Keratinocyte (primary cell): ENCODE results near the gene CYFIP1.

Source experiments
- EZH2 ChIP-seq: IDR thresholded peaks from one replicate; pipeline ENCODE4 v1.6.1; 2012; ENCODE audit warnings: inconsistent platforms, mild to moderate bottlenecking, low read length, moderate library complexity
- TF ChIP-seq, protein P1 (sequence below), 3 experiments: IDR thresholded peaks in 1 of 3; conservative IDR thresholded peaks in 1 of 3; optimal IDR thresholded peaks in 1 of 3; 2 replicates in 2 of 3; 3 replicates in 1 of 3; pipeline versions ENCODE3 to v1.5.1; 2011; ENCODE audit warnings: low read length in 3 of 3, mild to moderate bottlenecking in 3 of 3, moderate library complexity in 2 of 3, control low read depth in 1 of 3, inconsistent platforms in 1 of 3; ENCODE audit not compliant: insufficient read depth in 2 of 3; ENCODE audit errors: extremely low read depth in 1 of 3

DNA sequence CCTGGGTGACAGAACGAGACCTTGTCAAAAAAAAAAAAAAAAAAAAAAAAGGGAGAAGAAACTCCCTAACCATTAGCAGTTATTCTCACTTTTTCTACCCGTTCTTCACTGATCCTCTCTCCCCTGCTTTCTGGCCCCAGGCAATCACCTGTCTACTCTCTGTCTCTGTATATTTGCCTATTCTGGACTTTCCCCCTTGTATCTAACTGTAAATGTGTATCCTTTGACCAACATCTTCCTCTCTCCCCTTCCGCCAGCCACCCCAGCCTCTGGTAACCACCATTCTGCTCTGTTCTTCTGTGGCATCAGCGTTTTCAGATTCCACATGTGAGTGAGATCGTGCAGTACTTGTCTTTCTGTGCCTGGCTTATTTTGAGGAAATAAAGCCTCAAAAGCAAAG is 6.9 kb downstream of the CYFIP1 start:
- TF ChIP-seq, protein P1, sequence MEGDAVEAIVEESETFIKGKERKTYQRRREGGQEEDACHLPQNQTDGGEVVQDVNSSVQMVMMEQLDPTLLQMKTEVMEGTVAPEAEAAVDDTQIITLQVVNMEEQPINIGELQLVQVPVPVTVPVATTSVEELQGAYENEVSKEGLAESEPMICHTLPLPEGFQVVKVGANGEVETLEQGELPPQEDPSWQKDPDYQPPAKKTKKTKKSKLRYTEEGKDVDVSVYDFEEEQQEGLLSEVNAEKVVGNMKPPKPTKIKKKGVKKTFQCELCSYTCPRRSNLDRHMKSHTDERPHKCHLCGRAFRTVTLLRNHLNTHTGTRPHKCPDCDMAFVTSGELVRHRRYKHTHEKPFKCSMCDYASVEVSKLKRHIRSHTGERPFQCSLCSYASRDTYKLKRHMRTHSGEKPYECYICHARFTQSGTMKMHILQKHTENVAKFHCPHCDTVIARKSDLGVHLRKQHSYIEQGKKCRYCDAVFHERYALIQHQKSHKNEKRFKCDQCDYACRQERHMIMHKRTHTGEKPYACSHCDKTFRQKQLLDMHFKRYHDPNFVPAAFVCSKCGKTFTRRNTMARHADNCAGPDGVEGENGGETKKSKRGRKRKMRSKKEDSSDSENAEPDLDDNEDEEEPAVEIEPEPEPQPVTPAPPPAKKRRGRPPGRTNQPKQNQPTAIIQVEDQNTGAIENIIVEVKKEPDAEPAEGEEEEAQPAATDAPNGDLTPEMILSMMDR (optimal IDR thresholded peaks at IDR 0.05 in 1 of 3, IDR thresholded peaks at IDR 0.05 in 1 of 3, conservative IDR thresholded peaks at IDR 0.05 in 1 of 3; ENCODE audit: extremely low read depth in 1 of 3, insufficient read depth in 2 of 3, low read length in 3 of 3): no peak
- no peak for TF ChIP-seq EZH2
